Smooth muscle cell (in vitro differentiated cells): Measurements from ENCODE around the gene MYH10. TPM values are rescaled to one million over a fixed set of nuclear protein-coding genes. Genes with fewer than 3 reads are reported as not detected.

Experiments used
- DNase-seq: peaks from one replicate; lab custom pipeline; 2025; ENCODE audit not compliant: unreplicated experiment; lab: John Stamatoyannopoulos, UW
- H2AFZ ChIP-seq: fragments of 200-600 bp; sonication (generic); 2 replicates; pipeline ENCODE4 v1.6.0; 2016; ENCODE audit warnings: antibody characterized with exemption, low read depth, mild to moderate bottlenecking
- H3F3A ChIP-seq: fragments of 200-600 bp; sonication (generic); 2 replicates; pipeline ENCODE4 v1.6.0; 2017; ENCODE audit warnings: antibody characterized with exemption, low read depth
- H3K27ac ChIP-seq: fragments of 200-600 bp; sonication (generic); 2 replicates; pipeline ENCODE4 v1.5.1; 2016; ENCODE audit warnings: low read depth, mild to moderate bottlenecking
- H3K27me3 ChIP-seq: fragments of 200-600 bp; sonication (generic); 2 replicates; pipeline ENCODE4 v1.6.1; 2016; ENCODE audit warnings: low read depth, mild to moderate bottlenecking
- H3K36me3 ChIP-seq: fragments of 200-600 bp; sonication (generic); 2 replicates; pipeline ENCODE4 v1.5.1; 2016; ENCODE audit warnings: low read depth
- H3K4me1 ChIP-seq: fragments of 200-600 bp; sonication (generic); 2 replicates; pipeline ENCODE4 v1.5.1; 2016; ENCODE audit warnings: low read depth
- H3K4me2 ChIP-seq: fragments of 200-600 bp; sonication (generic); 2 replicates; pipeline ENCODE4 v1.6.0; 2016; ENCODE audit warnings: mild to moderate bottlenecking
- H3K4me3 ChIP-seq: fragments of 200-600 bp; sonication (generic); 2 replicates; pipeline ENCODE4 v1.5.1; 2016; ENCODE audit warnings: mild to moderate bottlenecking
- H3K79me2 ChIP-seq: fragments of 200-600 bp; sonication (generic); 2 replicates; pipeline ENCODE4 v1.6.0; 2016; ENCODE audit warnings: low read depth, mild to moderate bottlenecking
- H3K9ac ChIP-seq: fragments of 200-600 bp; sonication (generic); 2 replicates; pipeline ENCODE4 v1.6.0; 2016; ENCODE audit warnings: low read depth
- H3K9me3 ChIP-seq: fragments of 200-600 bp; sonication (generic); replicated peaks from 2 replicates; pipeline ENCODE4 v1.5.1; 2016; ENCODE audit warnings: low read depth
- H4K20me1 ChIP-seq: fragments of 200-600 bp; sonication (generic); 2 replicates; pipeline ENCODE4 v1.6.0; 2016; ENCODE audit warnings: low read depth
- WGBS: methylation state at CpG from one replicate; pipeline ENCODE4 v1.1.7; 2016; ENCODE audit warnings: low lambda C conversion rate; 5-methylcytosine and 5-hydroxymethylcytosine counted together
- polyA plus RNA-seq: library from polyadenylated mRNA; unstranded; fragments of >200 nt; fragmentation: Nextera tagmentation; extraction: Ambion mirVana; gene quantifications from 2 replicates; pipeline ENCODE4 v1.2.1, GENCODE V29; 2016
- total RNA-seq: library from RNA; depleted of rRNA; stranded (reverse); fragments of >200 nt; gene quantifications from 2 replicates; pipeline ENCODE4 v1.2.3, GENCODE V29; 2014
- TF ChIP-seq, protein P1 (sequence below): fragments of 200-600 bp; sonication (generic); IDR thresholded peaks from 2 replicates; pipeline ENCODE4 v1.5.1; 2017; ENCODE audit warnings: borderline replicate concordance, mild to moderate bottlenecking, antibody characterized with exemption; ENCODE audit not compliant: insufficient read depth, poor library complexity, severe bottlenecking

MYH10 gene
- total and polyA plus RNA-seq, 2 experiments from 2014 or later: 112 to 146 TPM

DNA sequence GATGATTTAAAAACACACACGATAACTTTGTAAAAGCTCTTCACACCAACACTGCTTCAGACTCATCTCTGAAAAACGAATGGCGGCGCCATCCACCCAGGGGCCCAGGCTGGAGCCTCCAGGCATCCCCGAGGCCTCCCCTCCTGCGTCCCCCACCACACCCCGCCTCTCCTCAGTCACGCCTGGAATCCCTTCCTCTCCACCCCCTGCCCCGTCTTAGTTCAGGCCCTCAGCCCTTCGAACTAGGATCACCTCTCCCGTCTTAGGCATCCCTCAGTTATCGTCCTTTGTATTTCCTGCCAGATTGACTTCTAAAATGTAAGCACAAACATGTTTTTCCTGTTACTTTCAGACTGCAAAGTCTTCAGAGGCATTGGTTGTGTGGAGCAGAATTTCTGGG is 136.5 kb downstream of the MYH10 start:
- H3K9ac ChIP-seq: no peak overlapping the region
- no peaks in the 10 kb centered on the region for H4K20me1 ChIP-seq
- H3K4me2 ChIP-seq: no peak overlapping the region
- H3K36me3 ChIP-seq: peaks cover 22% of the 10 kb centered on the region
- no peaks in the 10 kb centered on the region for H3K79me2 ChIP-seq
- H3K4me1 ChIP-seq: no peaks in the 10 kb centered on the region
- no peaks in the 10 kb centered on the region for H3K27me3 ChIP-seq
- H2AFZ ChIP-seq: no peak overlapping the region
- H3F3A ChIP-seq: peaks cover 13% of the 10 kb centered on the region
- no peak overlapping the region for H3K4me3 ChIP-seq
- H3K27ac ChIP-seq: no peak overlapping the region
- no peak for DNase-seq
- TF ChIP-seq, protein P1, sequence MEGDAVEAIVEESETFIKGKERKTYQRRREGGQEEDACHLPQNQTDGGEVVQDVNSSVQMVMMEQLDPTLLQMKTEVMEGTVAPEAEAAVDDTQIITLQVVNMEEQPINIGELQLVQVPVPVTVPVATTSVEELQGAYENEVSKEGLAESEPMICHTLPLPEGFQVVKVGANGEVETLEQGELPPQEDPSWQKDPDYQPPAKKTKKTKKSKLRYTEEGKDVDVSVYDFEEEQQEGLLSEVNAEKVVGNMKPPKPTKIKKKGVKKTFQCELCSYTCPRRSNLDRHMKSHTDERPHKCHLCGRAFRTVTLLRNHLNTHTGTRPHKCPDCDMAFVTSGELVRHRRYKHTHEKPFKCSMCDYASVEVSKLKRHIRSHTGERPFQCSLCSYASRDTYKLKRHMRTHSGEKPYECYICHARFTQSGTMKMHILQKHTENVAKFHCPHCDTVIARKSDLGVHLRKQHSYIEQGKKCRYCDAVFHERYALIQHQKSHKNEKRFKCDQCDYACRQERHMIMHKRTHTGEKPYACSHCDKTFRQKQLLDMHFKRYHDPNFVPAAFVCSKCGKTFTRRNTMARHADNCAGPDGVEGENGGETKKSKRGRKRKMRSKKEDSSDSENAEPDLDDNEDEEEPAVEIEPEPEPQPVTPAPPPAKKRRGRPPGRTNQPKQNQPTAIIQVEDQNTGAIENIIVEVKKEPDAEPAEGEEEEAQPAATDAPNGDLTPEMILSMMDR: no peak
- H3K9me3 ChIP-seq: no peaks in the 10 kb centered on the region
- 93% methylated on average over 12 of the region's 12 CpGs for WGBS

DNA sequence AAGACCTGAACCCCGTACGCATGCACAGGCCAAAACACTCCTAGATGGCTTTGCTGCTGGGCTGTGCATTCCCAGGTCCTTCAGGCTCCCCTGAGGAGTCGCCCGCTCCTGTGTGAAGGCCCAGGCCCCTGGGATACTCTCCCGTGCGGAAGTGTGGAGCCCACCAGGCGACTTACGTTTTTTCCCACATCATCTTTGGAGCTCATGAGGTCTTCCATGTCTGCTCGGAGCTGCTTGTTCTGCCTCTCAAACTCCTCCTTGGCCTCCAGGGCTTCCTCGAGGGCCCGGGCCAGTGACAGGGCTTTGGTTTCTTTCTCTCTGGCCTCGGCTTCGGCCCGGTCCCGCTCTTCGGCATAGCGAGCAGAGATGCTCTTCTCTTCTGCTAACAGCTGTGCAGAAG is 138.4 kb downstream of the MYH10 start:
- Histone ChIP-seq H3K79me2 (no peaks in the 10 kb centered on the region), H3K4me3 (no peak overlapping the region), H3K4me1 (no peaks in the 10 kb centered on the region), H3K4me2 (no peak overlapping the region), H3K36me3 (peaks cover 18% of the 10 kb centered on the region), H3K9ac (no peak overlapping the region), H3K27ac (peak overlapping the region; percentile 21), H3K27me3 (no peaks in the 10 kb centered on the region), H3F3A (peaks cover 20% of the 10 kb centered on the region), H3K9me3 (no peaks in the 10 kb centered on the region), H4K20me1 (peaks cover 7% of the 10 kb centered on the region), H2AFZ (no peak overlapping the region)
- WGBS: 96% methylated on average over 17 of the region's 17 CpGs
- TF ChIP-seq, protein P1: no peak
- DNase-seq: no peak

DNA sequence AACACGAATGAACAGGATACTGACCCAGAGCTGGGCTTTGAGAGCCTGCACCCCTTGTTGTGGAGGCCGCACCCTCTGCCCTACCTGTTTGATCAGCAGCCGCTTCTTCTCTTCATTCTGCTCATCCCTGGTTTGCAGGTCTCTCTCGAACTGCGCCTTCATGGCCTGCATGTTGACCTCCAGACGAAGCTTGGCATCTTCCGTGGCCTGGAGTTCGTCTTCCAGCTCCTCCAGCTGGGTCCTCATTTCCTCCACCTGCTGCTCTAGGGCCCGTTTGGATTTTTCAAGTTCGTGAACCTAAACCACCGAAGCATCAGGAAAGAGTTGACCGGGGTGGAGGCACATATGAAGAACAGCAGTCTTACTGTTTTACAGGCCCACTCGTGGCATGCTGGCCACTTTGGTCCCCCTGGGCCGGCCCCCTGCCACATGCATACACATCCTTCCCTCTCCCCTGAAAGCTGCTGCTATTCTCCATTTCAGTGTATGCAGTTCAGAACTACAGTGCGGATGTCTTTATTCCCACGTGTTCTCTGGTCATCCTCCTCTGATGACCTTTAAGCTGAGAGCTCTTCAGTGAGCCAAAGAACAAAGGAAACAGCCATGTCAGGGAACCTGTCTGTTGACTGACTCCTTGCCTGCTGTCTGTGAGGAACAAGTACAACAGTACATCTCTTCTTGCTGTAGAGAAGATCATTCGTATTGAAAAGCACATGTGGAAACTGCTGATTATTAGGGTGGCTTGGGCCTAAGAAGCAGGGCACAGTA is 140.1 kb downstream of the MYH10 start:
- peak overlapping the region; percentile 92 for H3K27ac ChIP-seq

More for the DNA sequence above, 140.1 kb downstream of the MYH10 start:
- Histone ChIP-seq H4K20me1 (peaks cover 7% of the 10 kb centered on the region), H3K4me1 (no peaks in the 10 kb centered on the region), H3K9ac (no peak overlapping the region), H2AFZ (no peak overlapping the region), H3K36me3 (peaks cover 23% of the 10 kb centered on the region), H3K9me3 (no peaks in the 10 kb centered on the region), H3K4me2 (no peak overlapping the region), H3K4me3 (no peak overlapping the region), H3K27me3 (no peaks in the 10 kb centered on the region), H3K79me2 (no peaks in the 10 kb centered on the region), H3F3A (peaks cover 20% of the 10 kb centered on the region)
- DNase-seq: no peak
- TF ChIP-seq, protein P1: no peak
- 95% methylated on average over 17 of the region's 17 CpGs for WGBS
